GM18520 (cell line): ENCODE data around the gene TRABD2B.

ENCODE experiments used
- ATAC-seq: cut with Tn5 transposase; IDR thresholded peaks from one replicate; pipeline ENCODE4 v1.9.1; 2021; ENCODE audit not compliant: unreplicated experiment

Gene TRABD2B

DNA sequence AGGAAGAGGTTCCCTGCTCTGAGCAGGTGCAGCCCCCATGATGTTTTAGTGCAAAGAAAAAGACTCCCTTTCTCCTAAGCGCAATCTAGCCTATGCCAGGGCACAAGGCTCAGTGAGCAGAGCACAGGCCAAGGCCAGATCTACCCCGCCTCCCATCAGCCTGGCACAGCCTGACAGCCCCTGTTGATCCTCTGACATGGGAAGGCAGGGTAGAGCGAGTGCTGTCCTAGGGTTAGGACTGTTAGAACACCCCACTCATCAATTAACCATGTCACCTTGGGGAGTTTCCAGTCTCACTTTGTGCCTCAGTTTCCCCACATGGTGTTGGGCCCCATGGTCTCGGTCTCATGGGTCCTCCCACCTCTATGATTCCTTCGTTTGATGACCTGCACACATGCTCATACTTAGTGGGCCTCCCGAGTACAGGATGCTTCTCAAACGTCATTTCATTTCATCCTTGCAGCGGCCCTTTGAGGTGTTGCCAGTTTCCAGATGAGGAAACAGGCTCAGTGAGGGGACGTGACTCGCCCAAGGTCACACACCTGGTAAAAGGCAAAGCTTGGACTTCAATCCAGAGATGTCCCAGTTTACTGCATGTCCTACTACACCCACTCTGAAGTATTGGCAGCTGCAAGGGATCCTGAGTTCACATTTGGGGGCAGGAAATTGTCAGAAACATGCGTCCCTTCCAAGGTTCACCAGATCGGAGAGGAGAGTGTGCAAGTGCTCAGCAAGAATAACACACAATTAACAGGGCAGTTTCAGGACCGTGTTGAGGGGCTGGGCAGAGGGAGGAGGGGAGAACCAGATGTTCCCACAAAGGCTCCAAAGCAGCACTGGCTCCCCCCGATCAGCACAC lies 213.3 kb downstream of the TRABD2B start:
- no peak for ATAC-seq

DNA sequence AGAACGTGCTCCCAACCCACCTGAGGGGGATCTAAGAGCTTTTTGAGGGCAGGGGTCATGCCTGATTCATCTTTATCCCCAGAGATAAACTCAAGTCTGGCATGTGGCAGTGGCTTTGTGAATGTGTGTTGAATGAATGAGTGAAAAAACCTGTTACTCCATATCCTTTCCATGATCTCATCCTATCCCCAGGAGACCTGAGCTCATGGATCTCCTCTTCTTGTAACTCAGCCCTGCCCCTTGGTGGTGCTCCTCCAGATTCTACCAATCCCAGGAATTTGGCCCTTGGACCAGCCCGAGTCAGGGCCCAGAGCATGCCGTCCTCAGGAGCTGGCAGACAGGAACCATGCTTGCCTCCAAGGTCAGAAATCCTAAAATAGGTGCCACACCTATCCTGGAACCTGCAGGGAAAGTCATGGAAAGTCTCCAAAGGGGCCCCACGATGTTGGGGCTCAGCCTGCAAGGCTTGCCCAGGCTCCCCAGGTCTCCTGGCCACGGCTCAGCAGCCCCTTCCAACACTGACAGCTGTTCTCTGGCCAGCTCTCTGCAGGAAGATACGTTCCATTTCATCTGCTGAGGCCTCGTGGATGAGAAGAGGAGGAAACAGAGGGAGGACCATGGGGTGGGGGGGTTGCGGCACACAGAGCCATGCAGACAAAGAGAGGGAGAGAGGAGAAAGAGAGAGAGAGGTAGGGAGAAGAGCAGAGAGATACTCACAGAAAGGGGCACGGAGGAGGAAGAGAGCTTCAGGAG lies 214.6 kb downstream of the TRABD2B start:
- no peak for ATAC-seq

DNA sequence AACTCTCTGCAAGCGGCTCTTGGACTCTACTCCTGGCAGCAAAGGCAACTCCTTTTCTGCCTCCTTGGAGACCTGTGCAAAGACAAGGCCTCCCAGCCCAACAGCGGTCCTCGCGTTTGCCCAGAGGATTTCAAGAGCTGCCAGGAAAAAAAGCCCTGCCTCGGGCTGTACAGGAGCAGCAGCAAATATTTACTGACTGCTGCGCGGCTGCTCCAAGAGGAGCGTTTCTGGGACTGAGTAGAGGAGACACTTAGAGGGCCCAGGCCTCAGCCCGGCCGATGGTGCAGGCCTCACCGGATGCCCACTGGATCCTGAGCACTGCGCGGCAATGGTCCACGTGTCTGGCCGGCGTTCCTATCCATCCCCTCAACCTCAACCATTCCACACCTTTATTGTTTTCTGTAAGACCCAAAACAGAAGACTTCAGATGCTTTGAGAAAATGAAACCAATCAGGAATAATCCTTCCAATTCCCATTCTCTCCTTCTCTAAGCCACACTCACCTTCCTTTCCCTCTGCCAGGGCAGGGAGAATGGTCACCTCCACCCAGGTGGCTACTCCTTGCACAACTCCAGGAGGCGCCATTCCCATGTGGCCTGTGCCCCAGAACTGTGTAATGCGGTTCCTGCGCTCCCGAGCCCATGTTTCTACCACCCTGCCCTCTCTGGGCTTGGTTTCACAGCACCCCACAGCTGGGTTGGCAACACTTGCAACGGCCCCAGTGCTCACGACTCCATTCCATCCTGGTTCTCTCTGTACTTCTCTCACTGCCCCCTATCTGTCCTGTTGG lies 215.8 kb downstream of the TRABD2B start:
- ATAC-seq = no peak

DNA sequence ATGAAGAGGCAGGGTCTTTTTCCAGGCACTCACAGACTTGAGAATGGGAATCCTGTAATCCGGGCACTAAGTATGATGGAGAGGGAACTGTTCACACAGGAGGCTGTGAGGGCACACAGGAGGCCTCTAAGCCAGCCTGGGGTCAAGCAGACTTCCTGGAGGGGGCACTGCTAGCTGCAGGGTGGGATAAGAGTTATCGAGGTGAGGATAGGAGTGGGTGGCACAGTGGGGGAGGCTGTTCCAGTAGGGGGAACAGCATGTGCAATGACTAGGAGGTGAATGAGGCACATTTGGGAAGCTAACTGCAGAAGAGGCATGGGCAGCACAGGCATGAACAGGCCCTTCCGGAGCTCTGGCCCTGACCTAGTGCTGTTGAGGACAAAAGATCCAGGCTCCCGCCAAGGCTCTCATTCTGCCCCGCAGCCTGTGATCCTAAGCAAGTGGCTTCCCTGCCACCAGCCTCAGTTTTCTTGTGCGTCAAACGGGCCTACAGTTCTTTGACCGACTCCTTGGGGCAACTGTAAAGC lies 216.7 kb downstream of the TRABD2B start:
- no peak for ATAC-seq

DNA sequence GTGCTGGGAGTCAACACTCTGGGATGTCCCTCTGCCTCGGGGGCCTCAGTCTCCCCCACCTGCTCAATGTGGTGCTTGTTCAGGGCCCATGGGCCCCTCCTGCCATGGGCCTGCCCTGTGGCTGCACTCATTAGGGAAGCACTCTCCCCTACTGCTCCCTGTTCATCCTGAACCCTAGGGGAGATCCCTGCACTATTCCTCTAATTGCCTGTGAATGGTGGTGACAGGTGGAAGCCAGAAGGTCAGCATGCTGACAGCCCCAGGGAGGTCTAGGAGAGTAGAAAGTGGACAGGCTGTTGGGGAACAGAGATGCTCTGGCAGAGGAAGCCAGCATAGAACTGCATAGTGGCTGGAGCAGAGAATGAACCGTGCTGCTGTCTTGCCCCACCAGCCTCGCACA lies 217.6 kb downstream of the TRABD2B start:
- no peak for ATAC-seq

DNA sequence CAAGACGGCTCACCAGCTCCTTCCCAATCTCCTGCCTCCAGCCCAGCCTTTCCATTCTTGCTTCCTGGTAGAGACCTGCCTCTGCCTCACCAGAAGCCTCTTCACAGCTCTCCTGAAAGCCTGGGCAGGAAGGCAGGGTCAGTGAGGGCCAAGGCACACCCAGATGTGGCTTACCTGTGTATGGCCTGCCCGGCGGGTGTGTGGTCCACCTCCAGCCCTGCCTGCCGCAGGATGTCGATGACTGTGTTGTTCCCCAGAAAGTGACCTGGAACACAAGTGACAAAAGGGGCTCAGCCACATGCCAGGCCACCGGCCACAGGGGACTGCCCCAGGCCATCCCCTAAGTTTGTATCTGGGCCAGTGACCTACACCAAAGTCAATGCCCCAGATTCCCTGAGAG lies 218.9 kb downstream of the TRABD2B start:
- no peak for ATAC-seq

DNA sequence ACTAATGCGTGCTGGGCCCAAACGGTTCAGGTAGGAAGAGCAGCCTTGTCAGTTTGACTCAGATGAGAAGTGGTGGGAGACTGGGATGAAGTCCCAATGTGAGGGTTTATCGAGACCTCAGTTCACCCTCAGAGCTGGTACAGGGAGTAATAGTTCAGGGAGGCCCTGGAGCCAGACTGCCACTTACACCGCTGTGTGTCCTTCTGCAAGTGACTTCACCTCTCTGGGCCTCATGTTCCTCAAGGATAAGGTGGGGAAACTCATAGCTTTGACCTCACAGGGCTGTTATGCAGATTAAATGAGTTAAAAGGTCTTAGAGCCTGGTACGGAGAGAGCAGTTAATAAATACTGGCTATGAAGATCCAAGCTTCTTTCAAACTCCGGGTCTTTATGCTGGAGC lies 219.9 kb downstream of the TRABD2B start:
- ATAC-seq = no peak

DNA sequence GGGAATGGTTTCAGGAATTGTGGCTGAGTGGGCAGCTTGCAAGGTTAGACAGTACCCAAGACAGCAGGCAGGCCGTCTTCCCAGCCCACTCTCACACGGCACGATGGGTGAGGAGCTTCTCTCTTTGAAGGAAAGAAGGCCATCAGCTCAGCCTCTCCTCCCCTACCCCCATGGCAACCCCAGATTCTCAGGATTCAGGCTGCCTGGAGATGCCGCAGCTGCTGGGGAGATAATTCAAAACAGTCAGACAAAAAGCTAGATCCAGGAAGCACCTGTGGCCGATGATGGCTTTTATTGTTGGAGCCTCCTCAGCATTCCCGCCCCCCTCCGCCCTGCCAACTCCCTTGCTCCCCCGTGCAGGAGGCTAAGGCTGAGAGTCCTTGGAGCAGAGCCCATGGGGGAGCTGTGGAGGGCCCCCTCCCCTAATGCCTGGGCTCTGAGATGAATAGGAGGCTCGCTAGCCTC lies 220.5 kb downstream of the TRABD2B start:
- no peak for ATAC-seq

DNA sequence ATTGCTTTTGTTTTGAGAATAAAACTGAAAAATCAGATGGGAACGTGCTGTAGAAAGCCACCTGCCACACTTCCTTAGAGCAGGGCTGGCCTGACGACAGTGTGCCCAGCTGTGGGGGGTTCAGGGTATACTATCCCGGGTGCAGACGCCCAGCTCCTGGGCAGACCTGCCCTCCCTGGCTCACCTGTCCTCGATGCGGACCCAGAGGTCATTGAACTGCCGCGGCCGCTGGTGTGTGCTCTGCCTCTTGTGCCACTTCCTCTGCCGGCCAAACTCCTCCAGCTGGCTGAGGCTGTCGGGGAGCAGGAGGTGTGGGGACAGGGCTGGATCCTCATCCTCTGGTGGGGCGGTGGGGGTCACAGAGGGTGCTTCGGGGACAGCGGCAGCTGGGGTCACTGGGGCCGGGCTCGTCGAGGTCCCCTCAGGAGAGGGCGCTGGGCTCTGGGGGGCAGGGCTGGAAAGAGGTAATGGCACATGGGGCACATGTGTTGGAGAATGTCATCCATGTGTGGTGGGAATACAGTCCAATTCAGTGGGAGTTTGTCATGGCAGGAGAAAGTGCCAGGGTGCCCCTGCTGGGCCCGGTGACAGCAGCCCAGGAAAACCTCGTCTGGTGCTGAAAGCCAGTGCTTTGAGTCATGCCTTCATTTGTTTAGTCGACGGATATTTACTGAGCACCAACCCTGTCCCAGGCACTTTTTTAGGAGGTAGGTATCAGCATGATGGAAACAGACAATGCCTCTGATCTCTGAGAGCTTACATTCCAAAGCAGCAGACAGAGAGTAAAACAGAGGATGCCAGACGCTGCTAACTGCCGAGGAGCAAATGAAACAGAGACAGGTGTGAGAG lies 222.0 kb downstream of the TRABD2B start:
- ATAC-seq = no peak

DNA sequence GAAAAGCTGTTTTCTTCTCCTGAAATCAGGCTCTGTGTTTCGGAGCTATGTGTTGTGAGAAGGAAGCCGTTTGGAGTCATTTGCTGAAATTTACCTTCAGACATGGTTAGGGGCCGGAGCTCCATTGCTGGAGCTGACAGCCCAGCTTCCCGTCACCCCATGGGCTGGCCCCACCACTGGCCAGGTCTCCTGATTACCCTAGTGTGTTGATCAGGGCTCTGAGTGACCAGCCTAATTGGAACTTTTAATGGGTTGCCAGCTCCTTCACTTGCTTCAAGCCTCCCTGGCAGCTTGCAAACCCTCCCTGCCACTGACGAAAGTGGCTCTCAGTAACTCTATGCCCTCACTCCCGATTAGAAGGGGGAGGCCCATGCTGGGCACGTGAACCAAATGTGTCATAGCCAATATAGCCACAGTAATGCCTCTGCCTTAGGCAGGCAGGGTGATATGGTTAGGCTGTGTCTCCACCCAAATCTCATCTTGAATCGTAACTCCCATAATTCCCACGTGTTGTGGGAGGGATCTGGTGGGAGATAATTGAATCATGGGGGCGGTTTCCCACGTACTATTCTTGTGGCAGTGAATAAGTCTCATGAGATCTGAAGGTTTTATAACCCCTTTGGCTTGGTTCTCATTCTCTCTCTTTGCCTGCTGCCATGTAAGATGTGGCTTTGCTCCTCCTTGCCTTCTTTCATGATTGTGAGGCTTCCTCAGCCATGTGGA lies 224.1 kb downstream of the TRABD2B start:
- ATAC-seq = no peak

DNA sequence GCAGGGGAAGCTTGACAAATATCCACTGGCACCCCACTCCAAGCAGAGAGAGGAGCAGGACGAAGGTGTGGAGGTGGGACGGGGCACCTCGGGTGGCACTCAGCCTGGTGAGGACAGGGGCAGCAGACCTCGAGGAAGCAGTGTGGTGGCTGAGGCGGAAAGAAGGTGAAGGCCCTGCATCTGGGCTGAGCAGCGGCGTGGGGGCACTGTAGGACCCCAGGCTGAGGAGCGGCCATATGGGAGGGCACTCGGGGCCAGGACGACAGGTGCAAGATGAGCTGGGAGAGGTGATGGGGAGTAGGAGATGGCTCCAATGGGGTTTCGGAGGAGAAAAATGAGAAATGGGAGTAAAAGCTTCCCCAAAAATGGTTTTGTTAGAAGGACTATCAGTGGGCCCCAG lies 224.9 kb downstream of the TRABD2B start:
- no peak for ATAC-seq

DNA sequence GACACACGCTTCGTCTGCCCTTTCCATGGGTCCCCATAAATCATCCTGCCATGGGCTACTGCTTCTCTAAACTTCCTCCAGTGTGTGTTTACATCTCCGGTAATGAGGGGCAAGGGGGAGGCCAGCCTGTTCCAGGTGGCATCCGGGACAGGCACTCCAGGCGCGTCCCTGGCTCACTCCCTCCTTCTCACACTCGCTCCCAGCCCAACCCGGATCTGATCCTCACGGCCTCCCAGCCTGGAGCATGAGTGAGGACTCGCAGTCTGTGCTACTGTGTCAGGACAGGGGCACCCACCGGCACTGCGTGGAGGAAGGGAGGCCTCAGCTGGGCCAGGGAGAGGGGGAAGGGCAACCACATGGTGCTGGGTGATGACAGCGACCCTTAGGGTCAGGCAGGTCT lies 225.4 kb downstream of the TRABD2B start:
- ATAC-seq = no peak

DNA sequence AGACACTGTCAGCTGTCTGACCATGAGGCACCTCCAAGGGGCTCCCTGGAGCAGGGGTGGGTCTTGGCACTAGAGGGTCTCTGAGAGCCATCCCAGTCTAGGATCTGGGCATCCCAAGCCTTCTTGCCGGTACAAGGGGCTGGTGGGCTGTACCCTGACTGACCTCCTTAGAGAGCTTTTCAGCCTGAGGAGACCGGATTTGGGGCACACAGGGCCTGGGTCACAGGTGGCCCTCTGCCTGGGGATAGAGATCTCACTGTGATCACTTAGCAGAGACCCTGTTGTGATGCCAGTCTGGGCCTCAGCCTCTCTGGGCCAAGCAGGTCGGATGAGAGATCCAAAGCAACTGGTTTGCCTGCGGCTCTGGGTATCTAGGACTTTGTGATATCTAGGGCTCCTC lies 227.2 kb downstream of the TRABD2B start:
- no peak for ATAC-seq

DNA sequence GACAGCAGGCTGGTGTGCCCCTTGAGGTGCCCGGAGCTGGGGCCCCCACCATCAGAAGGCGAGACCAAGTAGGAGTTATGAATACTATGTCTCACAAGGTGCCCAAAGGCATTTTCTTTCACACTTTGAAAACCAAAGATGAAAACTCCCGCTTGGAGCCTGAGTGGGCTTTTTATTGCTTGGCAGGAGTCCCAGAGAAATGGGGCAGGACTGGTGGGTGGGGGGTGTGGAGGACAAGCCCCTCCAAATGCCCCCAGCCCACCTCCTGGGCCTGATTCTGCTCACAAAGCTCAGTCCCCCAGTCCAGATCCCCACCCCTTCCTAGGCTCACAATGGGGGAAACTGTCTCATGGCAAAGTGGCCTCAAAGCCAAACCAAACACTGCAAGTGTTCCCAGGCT lies 227.9 kb downstream of the TRABD2B start:
- ATAC-seq = no peak

DNA sequence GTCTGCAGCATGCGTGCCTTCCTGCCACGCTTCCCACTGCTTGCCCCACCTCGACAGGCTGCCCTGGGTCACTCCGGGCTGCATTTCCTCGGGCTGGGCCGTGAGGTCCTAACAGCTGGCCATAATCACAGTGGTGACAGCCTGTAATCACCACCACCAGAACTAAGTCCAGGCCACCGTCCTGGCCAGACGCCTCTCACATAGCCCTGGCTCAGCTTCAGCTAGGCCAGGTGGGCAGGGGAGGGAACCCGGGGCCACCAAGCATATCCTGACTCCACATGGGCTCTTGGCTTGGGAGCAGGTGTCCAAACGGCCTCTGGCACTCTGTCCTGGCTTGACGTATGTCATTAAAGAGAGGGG lies 229.5 kb downstream of the TRABD2B start:
- ATAC-seq = no peak

DNA sequence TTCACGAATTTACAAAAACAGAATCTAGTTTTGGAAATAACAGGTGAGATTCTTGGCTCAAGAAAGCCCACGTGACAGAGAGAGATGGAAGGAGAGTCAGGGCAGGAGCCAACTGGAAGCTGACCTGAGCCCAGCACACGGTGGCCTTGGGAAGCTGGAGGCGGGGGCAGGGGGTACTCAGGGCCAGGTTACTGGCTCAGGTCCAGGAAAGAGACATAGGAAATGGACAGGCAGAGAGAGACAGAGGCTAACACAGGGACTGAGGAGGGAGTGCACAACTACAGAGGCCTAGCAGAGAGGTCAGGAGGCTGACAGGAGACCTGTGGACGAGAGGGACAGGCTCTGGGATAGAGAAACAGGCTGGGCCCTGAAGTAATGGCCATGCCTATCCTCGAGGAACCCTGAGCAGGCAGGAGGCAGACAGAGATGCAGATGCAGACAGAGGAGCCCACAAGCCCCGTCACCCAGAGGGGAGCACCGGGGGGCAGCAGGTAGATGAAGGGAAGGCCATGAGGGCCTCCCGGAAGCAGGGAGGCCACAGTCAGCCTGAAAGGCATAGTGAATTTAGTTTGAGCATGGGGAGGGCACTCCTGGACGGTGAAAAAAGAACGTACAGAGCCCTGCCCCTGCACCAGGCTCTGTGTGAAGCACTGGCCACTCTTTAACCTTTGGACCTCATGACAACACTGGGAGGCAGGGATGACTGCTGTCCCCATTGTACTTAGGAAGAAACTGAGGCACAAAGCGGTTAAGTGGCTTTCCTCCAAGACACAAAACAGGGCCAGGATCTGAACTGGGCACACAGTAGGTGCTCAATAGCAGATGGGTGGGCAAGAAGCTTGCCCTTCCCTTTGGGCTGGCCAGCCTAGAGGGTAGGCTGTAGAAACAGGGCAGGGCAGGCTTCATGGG lies 230.1 kb downstream of the TRABD2B start:
- ATAC-seq = no peak

DNA sequence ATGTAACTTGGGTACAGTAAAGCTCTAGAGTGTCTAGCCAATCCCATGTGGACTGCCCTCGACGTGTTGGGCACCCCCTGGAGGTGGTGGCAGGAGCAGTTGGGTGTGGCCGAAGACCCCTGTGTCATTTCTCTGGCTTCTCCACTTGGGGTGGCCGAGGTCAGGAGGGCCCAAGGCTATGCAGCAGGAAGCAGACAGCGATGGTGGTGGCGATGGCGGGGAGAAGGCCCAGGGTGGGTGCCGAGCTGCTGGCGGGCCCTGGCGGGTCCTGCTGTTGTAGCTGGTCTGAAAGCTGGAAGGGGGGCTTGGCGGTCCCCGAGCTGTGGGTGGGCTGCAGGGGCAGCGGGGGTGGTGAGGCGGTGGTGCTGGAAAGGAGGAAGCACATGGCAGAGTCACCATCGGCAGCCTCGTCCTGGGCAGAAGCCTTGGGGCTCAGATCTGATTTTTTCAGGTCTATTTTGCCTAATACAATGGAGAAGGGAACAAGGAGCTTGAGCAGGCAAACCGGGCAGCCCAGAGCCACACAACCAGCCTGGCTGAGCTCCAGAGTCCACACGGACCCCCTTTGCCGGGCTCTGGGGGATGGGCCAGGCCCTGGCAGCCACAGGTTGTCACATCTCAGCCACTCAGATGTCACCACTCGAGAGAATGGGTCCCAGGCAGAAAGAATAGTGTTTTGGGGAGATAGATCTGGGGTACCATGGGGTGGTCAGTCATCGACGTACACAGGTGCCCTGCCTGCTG lies 231.3 kb downstream of the TRABD2B start:
- ATAC-seq = no peak

DNA sequence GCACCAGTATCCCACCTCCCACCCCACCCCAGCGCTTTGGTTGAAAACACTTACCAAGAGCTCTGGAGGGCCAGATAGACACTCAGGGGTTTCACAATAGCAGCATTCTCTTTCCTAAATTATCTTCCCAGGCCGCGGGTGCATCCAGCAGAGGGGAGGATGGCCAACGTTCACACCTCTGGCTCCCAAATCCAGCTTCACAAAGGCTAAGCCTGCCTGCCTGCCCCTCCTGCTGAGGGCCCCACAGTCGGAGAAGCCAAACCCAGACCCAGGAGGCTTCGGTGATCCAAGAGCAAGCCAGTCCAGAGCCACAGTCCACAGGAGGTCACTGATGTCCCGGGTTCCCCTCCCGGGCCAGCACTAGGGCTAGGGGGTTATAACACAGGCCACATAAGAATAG lies 231.9 kb downstream of the TRABD2B start:
- ATAC-seq = no peak
